DMS114 treated with DMSO at 0.1 percent for 48 hours (cell line): ENCODE data around the gene TREH.

Source experiments
- DNase-seq: peaks from one replicate; lab custom pipeline; 2025; ENCODE audit not compliant: unreplicated experiment; lab: John Stamatoyannopoulos, UW

TREH gene

GRCh38 chr11:118631142-118631909 lies 48.1 kb downstream of the TREH start:
- DNase-seq = no peak

DNA sequence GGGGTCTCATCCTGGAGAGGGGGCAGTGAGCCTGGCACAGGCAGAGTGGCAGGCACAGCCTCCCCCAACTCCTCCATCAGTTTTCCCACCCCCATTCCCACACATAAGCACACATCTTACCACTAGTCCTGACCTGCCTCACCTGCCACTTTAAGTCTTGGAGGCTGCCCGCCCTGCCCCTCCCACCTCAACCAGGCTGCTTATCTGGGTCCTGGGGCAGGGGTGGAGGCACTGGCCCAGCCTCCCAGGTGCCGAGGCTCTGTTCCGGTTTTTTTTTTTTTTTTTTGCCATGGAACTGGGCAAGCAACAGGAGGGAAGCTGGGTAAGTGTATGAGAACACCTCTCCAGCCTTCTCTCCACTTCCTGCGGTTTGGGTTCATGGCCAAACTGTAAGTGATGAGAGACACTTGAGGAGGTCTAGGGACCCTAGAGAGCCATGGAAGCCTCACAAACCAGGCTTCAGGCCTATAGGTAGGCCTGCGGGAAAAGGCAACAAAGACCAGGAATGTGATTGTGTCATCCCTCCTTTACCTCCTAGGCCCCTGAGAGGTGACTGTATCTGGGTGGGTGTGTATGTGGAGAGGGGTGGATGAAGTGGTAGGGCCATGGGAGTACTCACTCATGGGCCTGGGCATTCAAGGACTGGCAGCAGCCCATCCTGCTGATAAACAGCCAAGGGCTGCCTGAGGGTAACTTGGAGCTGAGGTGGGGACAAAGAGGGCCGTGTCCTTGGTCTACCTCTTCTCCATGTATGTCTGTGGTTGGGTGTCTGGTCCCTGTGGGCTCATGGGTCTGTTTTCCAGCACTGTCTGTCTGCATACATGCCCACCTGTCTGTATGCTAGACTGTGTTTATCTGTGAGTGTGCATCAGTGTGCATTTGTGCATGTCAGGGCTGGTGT lies 49.4 kb downstream of the TREH start:
- no peak for DNase-seq

DNA sequence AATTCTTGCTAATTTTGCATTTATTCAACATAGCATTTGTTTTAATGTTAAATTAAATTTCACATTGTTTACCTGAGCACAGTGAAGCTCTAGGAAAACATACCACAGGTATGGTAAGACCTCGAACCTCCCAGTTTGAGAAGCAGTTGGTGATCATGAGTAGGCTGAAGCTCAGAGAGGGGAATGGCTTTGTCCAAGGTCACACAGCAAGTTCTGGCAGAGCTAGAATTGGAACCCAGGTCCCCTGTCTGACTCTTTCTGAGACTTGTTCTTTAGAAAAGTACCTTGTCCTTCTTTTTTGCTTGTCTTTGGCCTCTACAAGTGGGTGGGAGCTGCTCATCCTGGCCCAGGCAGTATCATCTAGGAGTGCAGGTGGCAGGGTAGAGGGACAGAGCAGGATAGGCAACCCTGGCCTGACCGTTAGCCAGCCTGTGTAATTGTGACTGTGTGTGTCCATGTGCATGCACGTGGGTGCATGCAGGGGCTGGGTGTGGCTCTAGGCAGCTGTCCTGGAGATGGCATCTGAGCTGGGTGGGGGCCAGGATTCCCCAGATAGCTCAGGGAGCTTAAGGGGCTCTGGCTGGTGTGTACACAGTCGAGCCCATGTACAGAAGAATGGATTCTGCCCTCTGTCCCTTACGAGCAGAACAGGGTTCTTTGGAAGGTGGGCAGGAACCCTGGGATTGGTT lies 50.4 kb downstream of the TREH start:
- DNase-seq = no peak

DNA sequence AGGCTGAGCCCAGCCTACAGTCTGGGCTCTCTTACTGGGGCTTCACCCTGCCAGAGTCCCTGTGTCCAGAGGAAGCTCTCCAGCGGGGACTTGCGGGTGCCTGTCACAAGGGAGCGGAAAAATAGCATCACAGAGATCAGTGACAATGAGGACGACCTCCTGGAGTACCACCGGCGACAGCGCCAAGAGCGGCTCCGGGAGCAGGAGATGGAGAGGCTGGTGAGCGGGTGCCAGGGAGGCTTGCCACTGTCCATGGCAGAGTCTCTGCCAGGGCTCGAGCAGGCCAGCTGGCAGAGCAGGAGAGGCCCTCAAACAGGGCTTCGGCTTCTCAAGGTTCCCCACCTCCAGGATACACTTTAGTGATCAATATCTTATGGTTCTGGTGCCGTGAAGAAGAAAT lies 51.0 kb downstream of the TREH start:
- DNase-seq = no peak

GRCh38 chr11:118628031-118628430 lies 51.4 kb downstream of the TREH start:
- DNase-seq = no peak

DNA sequence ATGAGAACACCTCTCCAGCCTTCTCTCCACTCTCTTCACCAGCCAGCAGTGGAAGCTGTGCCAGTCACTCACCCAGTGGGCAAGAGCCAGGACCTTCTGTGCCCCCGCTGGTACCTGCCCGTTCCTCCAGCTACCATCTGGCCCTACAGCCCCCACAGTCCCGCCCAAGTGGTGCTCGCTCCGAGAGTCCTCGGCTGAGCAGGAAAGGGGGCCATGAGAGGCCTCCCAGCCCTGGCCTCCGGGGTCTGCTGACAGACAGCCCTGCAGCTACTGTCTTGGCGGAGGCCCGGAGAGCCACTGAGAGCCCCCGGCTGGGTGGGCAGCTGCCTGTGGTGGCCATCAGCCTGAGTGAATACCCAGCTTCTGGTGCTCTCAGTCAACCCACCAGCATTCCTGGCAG lies 51.9 kb downstream of the TREH start:
- DNase-seq = no peak

GRCh38 chr11:118625976-118626375 lies 53.5 kb downstream of the TREH start:
- no peak for DNase-seq

DNA sequence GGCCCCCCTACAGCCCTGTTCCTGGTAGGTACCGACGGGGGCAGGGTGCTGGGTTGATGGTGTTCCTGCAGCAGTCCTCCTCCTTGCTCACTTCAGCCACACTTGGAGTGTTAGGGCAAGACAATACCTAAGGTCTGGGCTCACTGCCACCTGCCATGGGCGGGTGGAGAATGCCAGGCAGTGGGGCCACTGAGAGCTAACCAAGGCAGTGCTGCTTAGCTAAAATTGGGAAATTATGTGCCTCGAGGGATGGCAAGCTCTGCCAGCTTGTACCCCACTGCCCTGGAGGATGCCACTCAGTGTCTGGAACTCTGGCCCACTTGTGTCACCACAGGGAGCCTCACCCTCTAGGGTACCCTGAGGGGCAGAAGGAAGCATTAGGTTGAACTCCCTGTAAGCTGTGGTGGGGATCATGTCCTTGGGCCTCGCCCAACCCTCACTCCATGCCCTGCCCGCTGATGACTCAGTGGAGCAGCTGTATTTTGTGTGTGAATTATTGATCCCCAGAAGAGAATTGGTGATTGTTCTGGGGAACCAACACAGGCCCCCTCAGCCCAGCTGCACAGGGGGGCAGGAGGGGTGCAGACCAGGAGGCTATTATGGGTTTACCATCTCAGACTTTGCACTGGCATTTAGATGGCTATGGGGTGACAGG lies 54.3 kb downstream of the TREH start:
- no peak for DNase-seq

- no peak for DNase-seq
These were observed 56.2 kb downstream of the TREH start for GRCh38 chr11:118623269-118623655.

GRCh38 chr11:118622376-118623268 lies 56.8 kb downstream of the TREH start:
- DNase-seq = no peak

- no peak for DNase-seq
These were observed 57.6 kb downstream of the TREH start for GRCh38 chr11:118621784-118622375.

DNA sequence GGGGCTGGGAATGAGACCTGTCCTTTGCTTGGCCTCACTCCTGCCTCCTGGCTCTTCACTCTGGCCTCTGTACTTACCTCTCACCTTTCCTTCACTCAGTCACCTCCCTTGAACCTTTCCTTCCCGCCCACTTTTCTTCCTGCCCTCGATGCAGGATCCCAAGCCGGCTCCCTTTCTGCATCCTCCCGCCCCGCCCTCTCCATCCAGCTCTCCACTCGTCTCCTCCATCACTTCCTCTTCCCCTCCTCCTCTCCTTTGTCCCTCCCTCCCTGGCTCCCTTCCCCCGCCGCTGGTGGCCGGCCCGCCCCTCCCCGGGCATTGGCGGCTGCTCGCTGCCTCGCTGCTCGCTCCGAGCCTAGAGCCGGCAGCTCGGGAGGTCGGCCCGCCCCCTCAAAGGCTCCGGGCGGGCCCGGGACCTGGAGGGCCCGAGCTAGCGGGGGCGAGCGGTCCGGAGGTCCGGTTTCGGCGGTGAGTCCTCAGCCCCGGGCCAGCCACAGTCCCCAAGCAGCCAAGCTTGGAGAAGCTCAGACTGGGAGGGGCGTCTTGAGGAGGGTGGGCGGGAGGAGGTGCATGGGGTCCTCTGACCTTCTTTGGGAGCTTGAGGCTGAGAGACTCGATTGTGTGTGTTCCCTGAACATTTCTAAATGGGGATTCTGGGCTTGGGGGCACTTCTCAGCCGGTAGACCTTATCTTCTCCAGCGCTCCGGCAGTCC lies 58.2 kb downstream of the TREH start:
- DNase-seq = peak; percentile 65

DNA sequence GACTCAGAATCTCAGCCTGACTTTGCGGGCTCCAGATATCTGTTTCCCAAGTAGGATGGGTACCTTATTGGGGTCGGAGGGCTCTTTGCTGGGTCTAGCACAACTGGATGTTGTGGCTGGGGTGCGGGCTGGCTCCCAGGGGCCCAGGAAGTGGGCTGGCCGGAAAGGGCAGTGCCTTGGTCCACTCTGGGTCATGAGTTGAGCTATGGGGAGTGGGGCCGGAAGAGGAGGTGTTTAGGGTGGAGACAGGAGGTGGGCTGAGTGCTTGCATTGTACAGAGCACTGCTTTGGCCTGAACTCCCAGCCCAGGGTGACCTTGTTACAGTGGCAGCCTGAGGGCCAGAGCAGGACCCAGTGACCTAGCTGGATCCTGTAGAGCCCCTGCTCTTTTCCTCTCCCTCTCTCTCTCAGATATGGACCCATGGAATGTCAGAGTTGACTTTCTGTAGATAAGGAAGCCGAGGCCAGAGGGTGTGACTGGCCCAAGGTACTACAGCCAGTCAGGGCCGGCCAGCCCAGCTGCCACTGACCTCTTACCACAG lies 58.9 kb downstream of the TREH start:
- DNase-seq = no peak

DNA sequence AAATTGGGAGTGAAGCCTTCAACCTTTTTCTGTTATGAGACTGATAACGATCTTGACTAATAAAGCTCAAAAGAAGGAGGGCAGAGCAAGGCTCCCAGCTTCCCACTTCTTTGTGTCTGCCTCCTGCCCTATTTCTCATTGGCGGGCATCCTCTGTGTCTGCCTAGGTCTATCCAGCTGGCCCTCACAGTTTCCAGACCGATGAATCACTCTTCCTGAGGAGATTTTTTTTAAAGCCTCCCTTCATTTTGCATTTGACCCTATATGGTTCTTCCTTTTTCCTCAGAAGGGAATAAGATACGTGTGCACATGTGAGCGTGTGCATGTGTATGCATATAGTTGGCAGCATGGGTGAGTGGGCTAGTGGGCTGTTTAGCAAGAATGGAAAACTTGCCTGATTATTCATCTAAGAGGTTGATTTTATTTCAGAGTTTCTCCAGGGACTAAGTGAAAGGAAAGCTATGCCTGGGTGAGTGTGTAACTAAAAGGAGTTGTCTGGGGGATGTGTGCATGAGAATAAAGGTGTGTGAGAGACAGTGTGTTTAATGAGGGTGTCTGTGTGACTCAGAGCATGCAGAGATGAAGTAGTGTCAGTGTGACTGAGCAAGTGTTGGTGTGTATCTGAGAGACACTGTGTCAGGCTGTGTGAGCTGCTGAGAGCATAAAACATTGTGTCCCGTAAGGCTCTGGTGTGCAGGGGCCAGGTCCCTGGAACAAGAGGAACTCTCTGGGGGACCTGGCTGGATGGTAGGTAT lies 59.8 kb downstream of the TREH start:
- no peak for DNase-seq

DNA sequence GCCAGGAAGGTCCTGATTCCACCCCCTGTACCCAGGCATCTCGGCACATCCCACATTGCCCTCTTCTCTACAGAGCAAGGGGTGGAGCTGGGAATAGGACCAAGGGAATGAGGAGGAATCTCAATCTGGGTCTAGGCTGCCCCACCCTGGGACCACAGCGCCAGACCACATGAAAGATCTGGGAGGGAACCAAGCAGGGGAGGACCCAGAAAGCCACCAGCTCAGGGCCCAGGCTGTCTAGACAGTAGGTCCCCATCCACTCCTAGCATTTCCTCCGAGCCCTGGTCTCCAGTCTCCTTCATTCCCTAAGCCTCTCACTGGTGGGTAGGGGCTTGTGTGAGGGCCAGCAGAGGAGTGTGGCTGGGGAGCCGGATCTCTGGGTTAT lies 60.5 kb downstream of the TREH start:
- no peak for DNase-seq

DNA sequence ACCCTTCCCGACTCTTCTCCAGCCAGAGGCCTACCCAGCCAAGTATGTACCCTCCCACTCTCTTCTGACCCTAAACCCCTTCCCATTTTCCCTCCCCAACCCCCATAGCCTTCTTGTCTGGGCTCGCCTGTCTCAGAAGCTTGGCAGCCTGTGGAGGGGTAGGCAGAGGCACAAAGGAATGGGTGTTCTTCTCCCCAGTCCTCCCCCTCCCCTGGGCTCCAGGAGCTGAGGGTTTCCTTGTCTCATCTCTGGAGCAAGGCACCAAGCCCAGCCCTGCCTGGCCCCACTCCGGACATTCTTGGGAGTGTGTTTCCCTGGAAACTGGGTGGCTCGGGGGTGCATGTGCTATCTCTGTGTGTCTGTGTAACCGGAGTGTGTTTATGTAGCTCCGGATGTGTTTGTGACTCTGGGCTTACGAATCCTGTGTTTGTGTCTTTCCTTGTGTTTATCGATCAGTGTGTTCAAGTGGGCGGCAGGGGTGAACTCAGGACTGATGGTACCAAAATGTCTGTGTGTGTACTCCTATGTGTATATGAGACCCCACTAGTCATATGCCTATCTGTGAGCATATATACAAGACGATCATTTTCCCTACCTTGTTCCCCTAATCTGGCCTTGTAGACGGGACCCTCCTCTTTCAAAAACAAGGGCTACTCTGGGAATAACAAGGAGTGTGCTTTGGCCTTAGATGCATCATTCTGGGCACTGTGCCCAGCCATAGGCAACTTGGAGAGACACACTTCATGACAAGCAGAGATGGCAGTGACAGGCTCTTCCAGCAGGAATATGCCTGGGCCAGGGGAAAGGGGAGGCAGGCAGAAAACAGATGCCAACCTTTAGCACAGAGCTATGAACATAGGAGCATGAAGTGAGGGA lies 61.1 kb downstream of the TREH start:
- no peak for DNase-seq

- no peak for DNase-seq
These were observed 63.5 kb downstream of the TREH start for GRCh38 chr11:118615976-118616371.
